Naive thymus-derived CD4-positive, alpha-beta T cell (primary cell): ENCODE measurements around the gene ERICH6. TPM values are rescaled to one million over a fixed set of nuclear protein-coding genes. Genes with fewer than 3 reads are reported as not detected.

Experiments used
- ATAC-seq: fragments of 150-1000 bp; cut with Tn5 transposase; 2 replicates; pipeline ENCODE4 v1.10.0; 2021; ENCODE audit warnings: mild to moderate bottlenecking, moderate library complexity
- CTCF ChIA-PET: fragments of 350-600 bp; sonication (Branson Sonifier 250); formaldehyde crosslinking; loops from one replicate; lab custom pipeline; 2021; ENCODE audit warnings: antibody characterized with exemption; lab: Charles Lee
- POLR2A ChIA-PET: fragments of 350-600 bp; sonication (Branson Sonifier 250); formaldehyde crosslinking; loops from one replicate; lab custom pipeline; 2021; ENCODE audit warnings: antibody characterized with exemption, inconsistent platforms; lab: Charles Lee
- DNase-seq, 9 donors: peaks; one replicate each; pipeline versions ENCODE4 v3.0.0 to v3.0.0-alpha.2; 2020 to 2022; ENCODE audit warnings: mixed read lengths in 1 of 9
- H3K27ac ChIP-seq: one replicate; pipeline ENCODE4 v1.7.0; 2013; ENCODE audit warnings: mild to moderate bottlenecking, low read depth, low read length, moderate library complexity
- H3K27me3 ChIP-seq, 2 donors: one replicate each; pipeline ENCODE4 v1.7.0; 2013; ENCODE audit warnings: low read length in 2 of 2, mild to moderate bottlenecking in 2 of 2, moderate library complexity in 2 of 2; ENCODE audit not compliant: control insufficient read depth in 2 of 2, insufficient read depth in 2 of 2
- H3K36me3 ChIP-seq, 3 experiments: 1 replicate in 2 of 3; 2 replicates in 1 of 3; pipeline ENCODE4 v1.7.0; 2013; ENCODE audit warnings: low read length in 3 of 3, mild to moderate bottlenecking in 3 of 3, moderate library complexity in 1 of 3; ENCODE audit not compliant: insufficient read depth in 3 of 3, control insufficient read depth in 2 of 3
- H3K4me1 ChIP-seq, 2 donors: one replicate each; pipeline ENCODE4 v1.7.0; 2013; ENCODE audit warnings: low read length in 2 of 2, mild to moderate bottlenecking in 2 of 2, moderate library complexity in 1 of 2; ENCODE audit not compliant: control insufficient read depth in 2 of 2, insufficient read depth in 2 of 2
- H3K4me3 ChIP-seq: 2 replicates; pipeline ENCODE4 v1.7.0; 2013; ENCODE audit warnings: mild to moderate bottlenecking, low read length
- H3K9me3 ChIP-seq, 3 experiments: 1 replicate in 2 of 3; 2 replicates in 1 of 3; pipeline ENCODE4 v1.7.0; 2013; ENCODE audit warnings: low read length in 3 of 3; ENCODE audit not compliant: control insufficient read depth in 2 of 3
- H3K27ac Mint-ChIP-seq, 9 donors: one replicate each; pipeline ENCODE4 v1.8.0; 2020 to 2022; ENCODE audit warnings: mixed read lengths in 9 of 9, mild to moderate bottlenecking in 8 of 9, moderate library complexity in 5 of 9, inconsistent platforms in 2 of 9
- H3K27me3 Mint-ChIP-seq, 5 donors: one replicate each; pipeline ENCODE4 v1.8.0; 2021 to 2022; ENCODE audit warnings: mixed read lengths in 5 of 5, mild to moderate bottlenecking in 1 of 5
- H3K36me3 Mint-ChIP-seq, 5 donors: one replicate each; pipeline ENCODE4 v1.8.0; 2020 to 2022; ENCODE audit warnings: mixed read lengths in 5 of 5, mild to moderate bottlenecking in 3 of 5, inconsistent platforms in 1 of 5
- H3K4me1 Mint-ChIP-seq, 7 donors: one replicate each; pipeline ENCODE4 v1.8.0; 2020 to 2022; ENCODE audit warnings: mixed read lengths in 7 of 7, mild to moderate bottlenecking in 3 of 7, inconsistent platforms in 1 of 7
- H3K4me3 Mint-ChIP-seq, 10 donors: one replicate each; pipeline ENCODE4 v1.8.0; 2020 to 2022; ENCODE audit warnings: mild to moderate bottlenecking in 10 of 10, mixed read lengths in 10 of 10, moderate library complexity in 6 of 10, inconsistent platforms in 2 of 10
- H3K9me3 Mint-ChIP-seq, 11 donors: one replicate each; pipeline ENCODE4 v1.8.0; 2020 to 2022; ENCODE audit warnings: mixed read lengths in 11 of 11, mild to moderate bottlenecking in 4 of 11, inconsistent platforms in 1 of 11, moderate library complexity in 1 of 11
- intact Hi-C, 2 donors: fragments of 100-400 bp; cut with micrococcal nuclease; formaldehyde crosslinking; loops; one replicate each; pipeline ENCODE4 v1.15.1; 2023
- polyA plus RNA-seq, 2 donors: library from polyadenylated mRNA; unstranded; fragments of 300-500 nt; fragmentation: Illumina TruSeq; gene quantifications; one replicate each; pipeline ENCODE4 v1.2.3, GENCODE V29; 2021
- total RNA-seq, 6 experiments: library from RNA in 5 of 6; stranded (reverse) in 5 of 6; gene quantifications; 1 replicate in 5 of 6; 2 replicates in 1 of 6; pipeline ENCODE4 v1.2.3 and lab custom pipeline; 2021 to 2026

Gene ERICH6
- total and polyA plus RNA-seq, 7 experiments from 2014 or later = 0.24 to 1.4 (median 0.53) TPM; not detected in 2

DNA sequence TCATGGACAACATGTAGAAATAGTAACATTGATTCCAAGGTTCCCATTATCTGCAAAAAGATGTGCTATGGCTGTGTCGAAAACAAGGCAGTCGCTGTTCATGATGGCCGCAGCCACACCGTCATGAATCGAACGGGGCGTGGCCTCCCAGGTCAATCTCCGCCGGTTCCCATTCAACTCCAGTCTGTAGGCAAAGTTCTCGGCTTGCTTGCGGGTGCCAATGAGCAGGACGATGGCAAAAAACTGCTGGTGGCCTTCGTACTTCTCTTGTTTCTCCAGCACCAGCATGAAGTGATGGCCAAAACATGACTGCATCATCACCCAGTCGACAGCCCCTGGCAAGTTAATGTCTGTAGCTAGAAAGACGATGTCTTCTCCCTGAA lies 38.4 kb upstream of the ERICH6 start:
- H3K36me3 ChIP-seq = peaks cover 0 to 15% (median 0%) of the 10 kb centered on the region in 3 experiments
- peaks cover 28 to 90% (median 71%) of the 10 kb centered on the region in 7 donors for H3K4me1 Mint-ChIP-seq
- H3K36me3 Mint-ChIP-seq = peaks cover 6 to 28% (median 16%) of the 10 kb centered on the region in 5 donors
- no peak overlapping the region for H3K4me3 ChIP-seq
- DNase-seq (no peak), ATAC-seq (no peak)
- intact Hi-C loops = no loop called here
- no peak overlapping the region for H3K27ac Mint-ChIP-seq
- no peak overlapping the region for H3K4me3 Mint-ChIP-seq
- peaks cover 0 to 5% of the 10 kb centered on the region in 2 donors for H3K4me1 ChIP-seq
- no peaks in the 10 kb centered on the region for H3K27me3 Mint-ChIP-seq
- no peak overlapping the region for H3K27ac ChIP-seq
- no peaks in the 10 kb centered on the region for H3K9me3 Mint-ChIP-seq
- ChIA-PET POLR2A (interaction anchor here (0.7 kb wide), 1 partner anchor 17 kb away, joined by 3 read pairs; no protein-coding TSS in a partner anchor), CTCF (no interaction called here)
- H3K9me3 ChIP-seq = no peaks in the 10 kb centered on the region
- H3K27me3 ChIP-seq = no peaks in the 10 kb centered on the region

GRCh38 chr3:150741497-150742140 lies 37.9 kb upstream of the ERICH6 start:
- H3K4me1 Mint-ChIP-seq = peaks cover 27 to 86% (median 68%) of the 10 kb centered on the region in 7 donors
- H3K4me3 ChIP-seq = no peak overlapping the region
- CTCF ChIA-PET = no interaction called here
- POLR2A ChIA-PET = no interaction called here
- intact Hi-C loops = no loop called here
- DNase-seq (no peak), ATAC-seq (no peak)
- H3K4me1 ChIP-seq = peaks cover 0 to 5% of the 10 kb centered on the region in 2 donors
- peak overlapping the region in 4 of 9 donors; percentile 12 to 69 (median 60) for H3K27ac Mint-ChIP-seq
- H3K9me3 ChIP-seq = no peaks in the 10 kb centered on the region
- no peaks in the 10 kb centered on the region for H3K27me3 ChIP-seq
- H3K36me3 Mint-ChIP-seq = peaks cover 6 to 28% (median 16%) of the 10 kb centered on the region in 5 donors
- H3K36me3 ChIP-seq = peaks cover 0 to 15% (median 0%) of the 10 kb centered on the region in 3 experiments
- H3K4me3 Mint-ChIP-seq = no peak overlapping the region
- no peaks in the 10 kb centered on the region for H3K27me3 Mint-ChIP-seq
- no peak overlapping the region for H3K27ac ChIP-seq
- H3K9me3 Mint-ChIP-seq = no peaks in the 10 kb centered on the region

GRCh38 chr3:150740733-150741496 lies 37.2 kb upstream of the ERICH6 start:
- ATAC-seq (no peak), DNase-seq (no peak)
- peaks cover 6 to 27% (median 16%) of the 10 kb centered on the region in 5 donors for H3K36me3 Mint-ChIP-seq
- no peaks in the 10 kb centered on the region for H3K9me3 Mint-ChIP-seq
- Histone ChIP-seq H3K4me3 (no peak overlapping the region), H3K27ac (no peak overlapping the region), H3K36me3 (peaks cover 0 to 15% (median 0%) of the 10 kb centered on the region in 3 experiments), H3K9me3 (no peaks in the 10 kb centered on the region), H3K4me1 (peaks cover 0 to 5% of the 10 kb centered on the region in 2 donors), H3K27me3 (no peaks in the 10 kb centered on the region)
- intact Hi-C loops = no loop called here
- ChIA-PET CTCF (no interaction called here), POLR2A (no interaction called here)
- peak overlapping the region in 1 of 10 donors; percentile 52 for H3K4me3 Mint-ChIP-seq
- H3K27ac Mint-ChIP-seq = peak overlapping the region in 4 of 9 donors; percentile 21 to 74 (median 66)
- H3K4me1 Mint-ChIP-seq = peaks cover 23 to 80% (median 61%) of the 10 kb centered on the region in 7 donors
- no peaks in the 10 kb centered on the region for H3K27me3 Mint-ChIP-seq

GRCh38 chr3:150739877-150740645 lies 36.3 kb upstream of the ERICH6 start:
- ATAC-seq = peak; percentile 29
- ChIA-PET CTCF (no interaction called here), POLR2A (interaction anchor here (0.9 kb wide), 1 partner anchor 24 kb away, joined by 3 read pairs; no protein-coding TSS in a partner anchor)
- Histone ChIP-seq H3K9me3 (no peaks in the 10 kb centered on the region), H3K4me1 (peaks cover 0 to 5% of the 10 kb centered on the region in 2 donors), H3K27ac (no peak overlapping the region), H3K36me3 (peaks cover 0 to 15% (median 0%) of the 10 kb centered on the region in 3 experiments), H3K4me3 (no peak overlapping the region), H3K27me3 (no peaks in the 10 kb centered on the region)
- Mint-ChIP-seq H3K4me1 (peaks cover 20 to 76% (median 56%) of the 10 kb centered on the region in 7 donors), H3K27ac (peak overlapping the region in 8 of 9 donors; percentile 21 to 90 (median 64)), H3K4me3 (peak overlapping the region in 4 of 10 donors; percentile 4 to 73 (median 20)), H3K27me3 (no peaks in the 10 kb centered on the region), H3K9me3 (no peaks in the 10 kb centered on the region), H3K36me3 (peaks cover 6 to 23% (median 16%) of the 10 kb centered on the region in 5 donors)
- no peak for DNase-seq
- intact Hi-C loops = loop anchor here in 1 of 2 donors (1.0 to 2.0 kb wide), 2 partner anchors 17 to 20 kb away; no protein-coding TSS in a partner anchor

- POLR2A ChIA-PET = interaction anchor here (0.9 kb wide), 1 partner anchor 24 kb away, joined by 3 read pairs; no protein-coding TSS in a partner anchor
- DNase-seq (no peak), ATAC-seq (peak; percentile 2)
- no peaks in the 10 kb centered on the region for H3K9me3 ChIP-seq
- Mint-ChIP-seq H3K4me1 (peaks cover 20 to 68% (median 50%) of the 10 kb centered on the region in 7 donors), H3K9me3 (no peaks in the 10 kb centered on the region), H3K4me3 (peak overlapping the region in 3 of 10 donors; percentile 5 to 73 (median 22)), H3K36me3 (peaks cover 6 to 23% (median 16%) of the 10 kb centered on the region in 5 donors), H3K27me3 (no peaks in the 10 kb centered on the region), H3K27ac (peak overlapping the region in 8 of 9 donors; percentile 21 to 90 (median 55))
- H3K4me3 ChIP-seq = no peak overlapping the region
- intact Hi-C loops = loop anchor here in 1 of 2 donors (1.0 to 2.0 kb wide), 2 partner anchors 17 to 21 kb away; no protein-coding TSS in a partner anchor
- peaks cover 0 to 5% of the 10 kb centered on the region in 2 donors for H3K4me1 ChIP-seq
- peaks cover 0 to 15% (median 0%) of the 10 kb centered on the region in 3 experiments for H3K36me3 ChIP-seq
- H3K27me3 ChIP-seq = no peaks in the 10 kb centered on the region
- no peak overlapping the region for H3K27ac ChIP-seq
- CTCF ChIA-PET = no interaction called here
Measured at GRCh38 chr3:150739200-150739863, 35.6 kb upstream of the ERICH6 start.
